OCI-LY3 (cell line): ENCODE data around the gene MOB1B.

Experiments
- EZH2phosphoT487 ChIP-seq: fragments of 200-600 bp; shearing (Covaris generic); IDR thresholded peaks from 2 replicates; pipeline ENCODE4 v1.6.1; 2018; ENCODE audit warnings: antibody characterized with exemption, mixed run types, low read depth
- TF ChIP-seq, protein P1 (sequence below): fragments of 200-600, 300-600 bp; sonication (generic); IDR thresholded peaks from 2 replicates; pipeline ENCODE4 v1.5.1; 2014; ENCODE audit warnings: antibody characterized with exemption, low read length, low read depth

DNA sequence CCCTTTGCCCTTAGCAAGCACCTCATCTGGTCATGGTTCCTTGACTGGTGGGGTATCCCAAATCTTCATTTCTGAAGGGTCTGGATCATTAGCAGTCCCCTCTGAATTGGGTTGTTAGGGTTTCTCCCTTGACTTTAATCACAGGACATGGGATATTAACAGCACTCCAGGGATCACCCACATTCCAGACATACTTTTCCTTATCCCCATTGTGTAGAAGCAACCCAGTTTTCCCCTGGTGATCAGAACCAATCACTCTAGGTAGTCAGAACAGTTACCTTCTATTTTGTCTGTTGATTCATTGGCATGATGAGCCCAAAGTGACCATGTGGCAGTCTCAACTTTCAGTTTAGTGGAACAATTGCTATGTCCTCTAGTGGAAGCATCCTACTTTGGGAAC, 33.4 kb upstream of the MOB1B start:
- TF ChIP-seq, protein P1, sequence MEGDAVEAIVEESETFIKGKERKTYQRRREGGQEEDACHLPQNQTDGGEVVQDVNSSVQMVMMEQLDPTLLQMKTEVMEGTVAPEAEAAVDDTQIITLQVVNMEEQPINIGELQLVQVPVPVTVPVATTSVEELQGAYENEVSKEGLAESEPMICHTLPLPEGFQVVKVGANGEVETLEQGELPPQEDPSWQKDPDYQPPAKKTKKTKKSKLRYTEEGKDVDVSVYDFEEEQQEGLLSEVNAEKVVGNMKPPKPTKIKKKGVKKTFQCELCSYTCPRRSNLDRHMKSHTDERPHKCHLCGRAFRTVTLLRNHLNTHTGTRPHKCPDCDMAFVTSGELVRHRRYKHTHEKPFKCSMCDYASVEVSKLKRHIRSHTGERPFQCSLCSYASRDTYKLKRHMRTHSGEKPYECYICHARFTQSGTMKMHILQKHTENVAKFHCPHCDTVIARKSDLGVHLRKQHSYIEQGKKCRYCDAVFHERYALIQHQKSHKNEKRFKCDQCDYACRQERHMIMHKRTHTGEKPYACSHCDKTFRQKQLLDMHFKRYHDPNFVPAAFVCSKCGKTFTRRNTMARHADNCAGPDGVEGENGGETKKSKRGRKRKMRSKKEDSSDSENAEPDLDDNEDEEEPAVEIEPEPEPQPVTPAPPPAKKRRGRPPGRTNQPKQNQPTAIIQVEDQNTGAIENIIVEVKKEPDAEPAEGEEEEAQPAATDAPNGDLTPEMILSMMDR, result no peak
- no peak for TF ChIP-seq EZH2phosphoT487
